Measurements from ENCODE around the gene SYT1. TPM values are rescaled to one million over a fixed set of nuclear protein-coding genes. Genes with fewer than 3 reads are reported as not detected.
A peak's percentile ranks its signal among the peaks of the same experiment; 100 is the strongest.
"Not testable (repeated sequence)": the region's sequence is repeated elsewhere in the genome, so short reads cannot be mapped to it uniquely, and the experiment has no call there.

Gene SYT1
- total and polyA plus RNA-seq, 4 donors, result 38.0 to 113 (median 97.8) TPM

DNA sequence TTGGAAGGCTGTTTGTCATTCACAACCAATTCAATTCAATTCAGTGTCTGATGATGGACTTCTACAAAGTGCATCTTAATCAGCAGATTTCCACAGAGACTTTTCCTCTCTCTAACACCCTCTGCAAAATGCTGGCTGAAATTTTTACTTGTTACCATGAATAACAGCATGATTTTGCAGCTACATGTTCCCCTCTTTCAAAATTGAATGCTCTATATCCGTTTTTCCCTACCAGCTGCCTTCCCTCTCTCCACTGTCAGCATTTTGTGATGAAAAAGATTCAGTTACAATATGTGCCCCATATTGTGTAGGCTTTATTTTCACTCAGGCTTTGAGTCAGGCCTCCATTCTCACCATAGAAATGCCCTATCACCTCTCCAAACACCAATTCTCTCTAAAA lies 334.6 kb downstream of the SYT1 start:
- no peaks in the 10 kb centered on the region for H3K36me3 ChIP-seq (ENCODE audit: control insufficient read depth, insufficient read depth, low read length)
- no peaks in the 10 kb centered on the region for H3K4me1 ChIP-seq (ENCODE audit: control insufficient read depth, insufficient read depth, low read length)
- H3K4me3 ChIP-seq (ENCODE audit: low read depth, low read length), result no peak overlapping the region
- DNase-seq (ENCODE audit: low read depth in 4 of 6, low spot score in 6 of 6), result peak in 1 of 6 donors; percentile 57
- no peak overlapping the region for H3K27ac ChIP-seq (ENCODE audit: low read depth, low read length)
- no peaks in the 10 kb centered on the region for H3K27me3 ChIP-seq (ENCODE audit: control insufficient read depth, insufficient read depth, low read length)
- no CpG with 5 or more reads among the region's 1 CpG for WGBS (ENCODE audit: insufficient coverage)
- H3K9me3 ChIP-seq (ENCODE audit: control insufficient read depth, insufficient read depth, low read length), result no peaks in the 10 kb centered on the region

DNA sequence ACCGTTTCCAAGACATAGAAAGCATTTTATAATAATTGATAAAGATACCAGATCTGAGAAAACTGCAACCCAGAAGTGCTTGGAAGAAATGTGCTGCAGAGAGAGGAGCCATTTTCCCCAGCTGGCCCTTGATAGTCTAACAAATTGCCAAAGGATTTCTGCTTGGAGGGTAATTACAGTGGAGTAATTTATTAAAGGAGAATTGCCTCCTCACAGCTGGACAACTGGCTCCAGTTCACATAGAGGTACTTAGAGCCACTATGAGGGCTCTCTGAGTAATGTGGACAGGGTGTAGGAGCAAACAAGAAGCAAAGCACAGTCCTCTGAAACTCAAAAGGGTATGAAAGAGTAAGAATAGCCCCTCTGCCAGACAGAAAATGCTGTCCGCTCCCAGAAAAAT lies 335.6 kb downstream of the SYT1 start:
- Histone ChIP-seq H3K4me1 (ENCODE audit: control insufficient read depth, insufficient read depth, low read length) (no peaks in the 10 kb centered on the region), H3K36me3 (ENCODE audit: control insufficient read depth, insufficient read depth, low read length) (no peaks in the 10 kb centered on the region), H3K4me3 (ENCODE audit: low read depth, low read length) (no peak overlapping the region), H3K27ac (ENCODE audit: low read depth, low read length) (no peak overlapping the region), H3K9me3 (ENCODE audit: control insufficient read depth, insufficient read depth, low read length) (no peaks in the 10 kb centered on the region), H3K27me3 (ENCODE audit: control insufficient read depth, insufficient read depth, low read length) (no peaks in the 10 kb centered on the region)
- WGBS (ENCODE audit: insufficient coverage), result no CpG with 5 or more reads among the region's 2 CpGs
- DNase-seq (ENCODE audit: low read depth in 4 of 6, low spot score in 6 of 6), result peak in 4 of 6 donors; percentile 13 to 79 (median 36)

DNA sequence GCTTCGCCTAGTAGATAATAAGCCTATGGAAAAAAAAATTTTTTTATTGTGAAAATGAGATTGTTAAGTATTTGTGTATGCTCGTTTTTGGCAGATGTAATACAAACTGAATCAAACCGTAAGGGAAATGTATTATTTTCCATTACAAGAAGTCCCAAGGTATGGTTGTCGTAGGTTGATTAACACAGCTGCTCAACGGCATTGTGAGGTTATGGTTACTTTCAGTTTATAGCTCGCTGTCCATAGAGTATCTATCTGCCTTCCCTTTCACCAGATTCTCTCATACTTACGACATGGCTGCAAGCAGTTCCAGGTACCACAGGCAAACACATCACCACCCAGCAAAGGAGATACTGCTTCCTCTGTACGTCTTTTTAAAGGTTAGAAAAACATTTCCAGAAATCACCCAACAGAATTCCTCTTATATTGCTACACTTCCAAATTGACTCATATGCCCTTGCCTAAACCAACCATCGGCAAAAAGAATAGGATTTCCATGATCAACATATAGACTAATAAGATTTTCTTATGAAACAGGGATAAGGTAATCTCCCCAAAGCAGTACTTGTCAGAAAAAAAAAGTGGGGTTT lies 338.6 kb downstream of the SYT1 start:
- Histone ChIP-seq H3K4me1 (ENCODE audit: control insufficient read depth, insufficient read depth, low read length) (no peaks in the 10 kb centered on the region), H3K4me3 (ENCODE audit: low read depth, low read length) (no peak overlapping the region), H3K36me3 (ENCODE audit: control insufficient read depth, insufficient read depth, low read length) (no peaks in the 10 kb centered on the region), H3K27me3 (ENCODE audit: control insufficient read depth, insufficient read depth, low read length) (no peaks in the 10 kb centered on the region), H3K27ac (ENCODE audit: low read depth, low read length) (no peak overlapping the region), H3K9me3 (ENCODE audit: control insufficient read depth, insufficient read depth, low read length) (no peaks in the 10 kb centered on the region)
- DNase-seq (ENCODE audit: low read depth in 4 of 6, low spot score in 6 of 6), result no peak
- WGBS (ENCODE audit: insufficient coverage), result 93% methylated on average over 3 of the region's 9 CpGs

DNA sequence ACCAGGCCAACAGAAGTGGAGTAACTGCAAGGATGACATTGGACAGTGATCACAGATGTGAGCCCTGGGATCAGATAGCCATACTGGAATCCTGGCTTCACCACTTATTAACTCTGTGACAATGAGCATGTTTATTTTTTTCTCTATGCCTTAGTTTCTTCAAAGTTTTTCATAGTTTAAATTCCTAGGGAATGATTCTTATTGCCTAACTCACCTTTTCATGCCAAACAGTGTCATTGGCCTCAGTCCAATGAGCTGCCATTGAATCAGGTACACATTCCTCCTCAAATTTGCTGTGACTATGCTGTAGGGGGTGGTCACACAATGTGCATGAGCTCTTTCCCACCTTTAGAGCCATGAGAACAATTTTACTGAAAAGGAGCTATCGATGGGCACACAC lies 342.3 kb downstream of the SYT1 start:
- WGBS (ENCODE audit: insufficient coverage), result no CpG with 5 or more reads among the region's 1 CpG
- no peaks in the 10 kb centered on the region for H3K4me1 ChIP-seq (ENCODE audit: control insufficient read depth, insufficient read depth, low read length)

DNA sequence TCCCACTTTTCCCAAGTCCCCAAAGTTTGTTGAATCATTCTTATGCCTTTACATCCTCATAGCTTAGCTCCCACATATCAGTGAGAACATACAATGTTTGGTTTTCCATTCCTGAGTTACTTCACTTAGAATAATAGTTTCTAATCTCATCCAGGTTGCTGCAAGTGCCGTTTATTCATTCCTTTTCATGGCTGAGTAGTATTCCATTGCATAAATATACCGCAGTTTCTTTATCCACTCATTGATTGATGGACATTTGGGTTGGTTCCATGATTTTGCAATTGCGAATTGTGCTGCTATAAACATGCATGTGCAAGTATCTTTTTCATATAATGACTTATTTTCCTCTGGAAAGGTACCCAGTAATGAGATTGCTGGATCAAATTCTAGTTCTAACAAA lies 345.8 kb downstream of the SYT1 start:
- H3K27ac ChIP-seq (ENCODE audit: low read depth, low read length); H3K4me3 ChIP-seq (ENCODE audit: low read depth, low read length); H3K36me3 ChIP-seq (ENCODE audit: control insufficient read depth, insufficient read depth, low read length); DNase-seq (ENCODE audit: low read depth in 4 of 6, low spot score in 6 of 6); H3K27me3 ChIP-seq (ENCODE audit: control insufficient read depth, insufficient read depth, low read length); H3K9me3 ChIP-seq (ENCODE audit: control insufficient read depth, insufficient read depth, low read length); H3K4me1 ChIP-seq (ENCODE audit: control insufficient read depth, insufficient read depth, low read length): not testable (repeated sequence)
- WGBS (ENCODE audit: insufficient coverage), result no CpG with 5 or more reads among the region's 3 CpGs

More for the DNA sequence above, 342.3 kb downstream of the SYT1 start:
- no peaks in the 10 kb centered on the region for H3K36me3 ChIP-seq (ENCODE audit: control insufficient read depth, insufficient read depth, low read length)
- DNase-seq (ENCODE audit: low read depth in 4 of 6, low spot score in 6 of 6), result no peak
- H3K9me3 ChIP-seq (ENCODE audit: control insufficient read depth, insufficient read depth, low read length), result no peaks in the 10 kb centered on the region
- H3K27ac ChIP-seq (ENCODE audit: low read depth, low read length), result no peak overlapping the region
- no peak overlapping the region for H3K4me3 ChIP-seq (ENCODE audit: low read depth, low read length)
- H3K27me3 ChIP-seq (ENCODE audit: control insufficient read depth, insufficient read depth, low read length), result no peaks in the 10 kb centered on the region

DNA sequence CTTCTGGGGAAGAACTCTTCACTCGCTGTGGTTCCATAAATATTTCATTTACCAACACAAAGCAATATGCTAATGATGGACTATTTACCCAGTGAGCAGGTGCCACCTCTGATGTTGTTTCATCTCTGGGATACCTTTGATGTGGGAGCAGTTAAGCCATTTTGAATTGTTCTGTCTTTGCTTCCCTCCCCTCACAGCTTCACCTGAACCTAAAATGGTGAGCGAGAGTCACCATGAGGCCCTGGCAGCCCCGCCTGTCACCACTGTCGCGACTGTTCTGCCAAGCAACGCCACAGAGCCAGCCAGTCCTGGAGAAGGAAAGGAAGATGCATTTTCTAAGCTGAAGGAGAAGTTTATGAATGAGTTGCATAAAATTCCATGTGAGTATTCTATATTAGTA lies 352.7 kb downstream of the SYT1 start:
- H3K27ac ChIP-seq (ENCODE audit: low read depth, low read length), result no peak overlapping the region
- no peak overlapping the region for H3K4me3 ChIP-seq (ENCODE audit: low read depth, low read length)
- DNase-seq (ENCODE audit: low read depth in 4 of 6, low spot score in 6 of 6), result no peak
- H3K9me3 ChIP-seq (ENCODE audit: control insufficient read depth, insufficient read depth, low read length), result peaks cover 12% of the 10 kb centered on the region
- no peaks in the 10 kb centered on the region for H3K27me3 ChIP-seq (ENCODE audit: control insufficient read depth, insufficient read depth, low read length)
- no peaks in the 10 kb centered on the region for H3K36me3 ChIP-seq (ENCODE audit: control insufficient read depth, insufficient read depth, low read length)
- WGBS (ENCODE audit: insufficient coverage), result no CpG with 5 or more reads among the region's 6 CpGs
- no peaks in the 10 kb centered on the region for H3K4me1 ChIP-seq (ENCODE audit: control insufficient read depth, insufficient read depth, low read length)

DNA sequence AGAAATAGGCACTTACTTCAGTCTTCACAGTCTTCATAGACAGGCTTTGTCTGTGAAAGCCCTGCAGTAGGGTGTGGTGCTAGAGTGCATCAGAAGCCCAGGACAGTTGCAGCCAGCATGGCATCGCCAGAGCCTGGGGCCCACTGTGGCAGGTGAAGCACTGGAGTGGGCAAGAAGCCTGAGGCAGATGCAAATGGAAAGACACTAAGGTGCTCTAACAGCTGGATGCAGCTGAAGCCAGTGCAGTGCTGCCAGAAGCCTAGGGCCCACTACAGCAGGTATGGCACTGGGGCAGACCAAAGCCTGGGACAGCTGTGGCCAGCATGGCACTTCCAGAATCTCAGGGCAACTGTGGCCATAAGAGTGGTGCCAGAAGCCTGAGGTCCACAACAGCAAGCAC lies 358.6 kb downstream of the SYT1 start:
- WGBS (ENCODE audit: insufficient coverage), result 93% methylated on average over 1 of the region's 1 CpG
- Histone ChIP-seq H3K4me1 (ENCODE audit: control insufficient read depth, insufficient read depth, low read length) (no peaks in the 10 kb centered on the region), H3K9me3 (ENCODE audit: control insufficient read depth, insufficient read depth, low read length) (peaks cover 16% of the 10 kb centered on the region), H3K27ac (ENCODE audit: low read depth, low read length) (no peak overlapping the region), H3K36me3 (ENCODE audit: control insufficient read depth, insufficient read depth, low read length) (no peaks in the 10 kb centered on the region), H3K4me3 (ENCODE audit: low read depth, low read length) (no peak overlapping the region), H3K27me3 (ENCODE audit: control insufficient read depth, insufficient read depth, low read length) (no peaks in the 10 kb centered on the region)
- DNase-seq (ENCODE audit: low read depth in 4 of 6, low spot score in 6 of 6), result no peak

DNA sequence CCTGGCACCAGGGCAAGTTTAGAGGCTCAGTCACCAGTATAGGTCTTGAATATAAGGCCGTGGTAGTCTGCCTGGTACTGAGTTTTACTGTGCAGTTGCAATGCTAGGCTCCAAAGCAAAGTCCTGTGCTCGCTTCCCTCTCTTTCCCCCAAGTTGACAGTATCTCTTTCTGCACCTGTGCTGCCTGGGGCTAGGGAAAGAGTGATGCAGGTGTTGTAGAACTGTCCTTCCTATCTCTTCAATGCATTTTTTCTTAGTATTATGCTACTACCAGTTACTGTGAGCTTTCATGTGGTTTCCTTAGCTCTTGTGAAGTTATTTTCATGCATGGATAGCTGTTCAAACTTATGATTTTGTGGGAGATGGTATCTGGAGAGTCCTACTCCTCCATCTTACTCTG lies 359.2 kb downstream of the SYT1 start:
- Histone ChIP-seq H3K9me3 (ENCODE audit: control insufficient read depth, insufficient read depth, low read length) (peaks cover 16% of the 10 kb centered on the region), H3K36me3 (ENCODE audit: control insufficient read depth, insufficient read depth, low read length) (no peaks in the 10 kb centered on the region), H3K4me1 (ENCODE audit: control insufficient read depth, insufficient read depth, low read length) (no peaks in the 10 kb centered on the region), H3K27ac (ENCODE audit: low read depth, low read length) (no peak overlapping the region), H3K27me3 (ENCODE audit: control insufficient read depth, insufficient read depth, low read length) (no peaks in the 10 kb centered on the region), H3K4me3 (ENCODE audit: low read depth, low read length) (no peak overlapping the region)
- DNase-seq (ENCODE audit: low read depth in 4 of 6, low spot score in 6 of 6), result no peak
- no CpG with 5 or more reads among the region's 2 CpGs for WGBS (ENCODE audit: insufficient coverage)

DNA sequence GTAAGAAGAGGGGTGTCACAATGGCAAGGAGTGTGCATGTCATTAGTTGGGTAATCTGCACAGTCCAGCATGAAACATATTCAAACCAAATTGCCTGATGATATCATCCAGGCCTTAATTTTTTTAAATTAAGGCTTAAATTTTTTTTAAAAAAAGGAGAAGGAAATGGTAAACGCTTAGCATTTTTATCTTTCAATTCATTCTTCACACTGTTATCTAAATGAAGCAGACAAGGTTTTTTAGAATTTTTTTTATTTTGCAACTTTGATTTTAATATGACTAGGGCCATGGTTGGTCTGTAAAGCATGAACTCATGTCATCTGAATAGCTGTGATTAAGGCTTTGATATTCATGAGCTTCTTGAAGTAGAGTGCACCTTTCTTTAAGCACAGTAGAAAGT lies 362.5 kb downstream of the SYT1 start:
- WGBS (ENCODE audit: insufficient coverage), result no CpG with 5 or more reads among the region's 1 CpG
- DNase-seq (ENCODE audit: low read depth in 4 of 6, low spot score in 6 of 6), result peak in 1 of 6 donors; percentile 15
- no peaks in the 10 kb centered on the region for H3K27me3 ChIP-seq (ENCODE audit: control insufficient read depth, insufficient read depth, low read length)
- no peak overlapping the region for H3K4me3 ChIP-seq (ENCODE audit: low read depth, low read length)
- H3K9me3 ChIP-seq (ENCODE audit: control insufficient read depth, insufficient read depth, low read length), result peaks cover 4% of the 10 kb centered on the region
- H3K4me1 ChIP-seq (ENCODE audit: control insufficient read depth, insufficient read depth, low read length), result no peaks in the 10 kb centered on the region
- H3K36me3 ChIP-seq (ENCODE audit: control insufficient read depth, insufficient read depth, low read length), result no peaks in the 10 kb centered on the region
- no peak overlapping the region for H3K27ac ChIP-seq (ENCODE audit: low read depth, low read length)

DNA sequence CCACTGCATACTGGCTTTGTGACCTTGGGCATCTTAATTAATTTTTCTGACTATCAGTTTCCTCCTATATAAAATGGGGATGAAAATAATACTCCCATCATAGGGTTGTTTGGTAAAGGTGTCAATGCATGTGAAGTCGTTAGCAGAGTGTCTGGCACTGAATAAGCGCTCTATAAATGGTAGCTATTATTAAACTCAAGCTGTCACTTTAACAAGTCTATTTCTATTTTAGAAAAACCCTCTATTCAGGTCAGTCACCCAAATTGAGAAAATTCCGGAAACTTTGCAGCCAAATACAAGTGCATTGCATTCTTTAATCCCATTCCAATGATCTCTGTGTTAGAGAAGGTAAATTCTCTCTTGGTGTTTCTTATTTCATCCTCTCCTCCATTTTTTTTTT lies 363.1 kb downstream of the SYT1 start:
- WGBS (ENCODE audit: insufficient coverage), result no CpG with 5 or more reads among the region's 3 CpGs
- Histone ChIP-seq H3K9me3 (ENCODE audit: control insufficient read depth, insufficient read depth, low read length) (peaks cover 2% of the 10 kb centered on the region), H3K4me1 (ENCODE audit: control insufficient read depth, insufficient read depth, low read length) (no peaks in the 10 kb centered on the region), H3K27me3 (ENCODE audit: control insufficient read depth, insufficient read depth, low read length) (no peaks in the 10 kb centered on the region), H3K27ac (ENCODE audit: low read depth, low read length) (no peak overlapping the region), H3K36me3 (ENCODE audit: control insufficient read depth, insufficient read depth, low read length) (no peaks in the 10 kb centered on the region), H3K4me3 (ENCODE audit: low read depth, low read length) (no peak overlapping the region)
- DNase-seq (ENCODE audit: low read depth in 4 of 6, low spot score in 6 of 6), result peak in 1 of 6 donors; percentile 10
